IMR-90 (cell line): ENCODE results near the gene APCDD1L. TPM values are rescaled to one million over a fixed set of nuclear protein-coding genes. Genes with fewer than 3 reads are reported as not detected.
A peak's percentile ranks its signal among the peaks of the same experiment; 100 is the strongest.

Source experiments
- ATAC-seq: fragments of 200-7000 bp; cut with Tn5 transposase; 2 replicates; pipeline ENCODE4 v1.9.1; 2020; ENCODE audit warnings: low read depth, mild to moderate bottlenecking, moderate library complexity
- BruUV-seq: library from RNA; stranded (reverse); fragments of 400-500 nt; replicated peaks from 2 replicates; lab custom pipeline; 2021; lab: Mats Ljungman, UMichigan
- CTCF ChIA-PET: fragments of 300-600 bp; formaldehyde crosslinking; extraction: SDS; loops from one replicate; lab custom pipeline; 2021; ENCODE audit warnings: antibody characterized with exemption; lab: Yijun Ruan, JAX
- POLR2A ChIA-PET: fragments of 300-600 bp; sonication (Branson Sonifier 250); formaldehyde crosslinking; loops from one replicate; lab custom pipeline; 2022; ENCODE audit warnings: antibody characterized with exemption; ENCODE audit not compliant: unreplicated experiment; lab: Charles Lee
- DNase-seq: peaks from one replicate; pipeline ENCODE4 v3.0.0; 2013
- H2AFZ ChIP-seq: replicated peaks from 2 replicates; pipeline ENCODE3; 2013; ENCODE audit warnings: low read length, mild to moderate bottlenecking; ENCODE audit not compliant: poor library complexity
- H2AK5ac ChIP-seq: 2 replicates; pipeline ENCODE4 v1.6.1; 2013; ENCODE audit warnings: low read depth, low read length, inconsistent platforms
- H2AK9ac ChIP-seq: replicated peaks from 2 replicates; pipeline ENCODE3; 2013; ENCODE audit warnings: mild to moderate bottlenecking, low read depth, low read length, moderate library complexity; ENCODE audit not compliant: poor library complexity
- H2BK120ac ChIP-seq: 2 replicates; pipeline ENCODE4 v1.6.1; 2013; ENCODE audit warnings: low read depth, low read length, inconsistent platforms
- H2BK15ac ChIP-seq: 3 replicates; pipeline ENCODE4 v1.6.1; 2013; ENCODE audit warnings: low read depth, low read length, inconsistent platforms
- H2BK20ac ChIP-seq: 2 replicates; pipeline ENCODE4 v1.6.1; 2013; ENCODE audit warnings: low read depth, mild to moderate bottlenecking, inconsistent platforms, low read length, moderate library complexity
- H2BK5ac ChIP-seq: 2 replicates; pipeline ENCODE4 v1.6.1; 2013; ENCODE audit warnings: mild to moderate bottlenecking, low read depth, low read length, inconsistent platforms; ENCODE audit not compliant: poor library complexity, severe bottlenecking
- H3K14ac ChIP-seq: replicated peaks from 2 replicates; pipeline ENCODE4 v1.6.1; 2013; ENCODE audit warnings: low read depth, low read length, inconsistent platforms
- H3K18ac ChIP-seq: 2 replicates; pipeline ENCODE4 v1.6.1; 2013; ENCODE audit warnings: low read depth, low read length, control low read depth
- H3K23ac ChIP-seq: 2 replicates; pipeline ENCODE4 v1.6.1; 2013; ENCODE audit warnings: low read depth, low read length, inconsistent platforms
- H3K27ac ChIP-seq: 2 replicates; pipeline ENCODE4 v1.5.1; 2013; ENCODE audit warnings: mild to moderate bottlenecking, control low read depth, low read length; ENCODE audit not compliant: insufficient read depth
- H3K27me3 ChIP-seq: 2 replicates; pipeline ENCODE4 v1.6.1; 2013; ENCODE audit warnings: low read length; ENCODE audit not compliant: control insufficient read depth, insufficient read depth
- H3K36me3 ChIP-seq: 2 replicates; pipeline ENCODE4 v1.6.1; 2013; ENCODE audit warnings: low read length, mixed read lengths; ENCODE audit not compliant: control insufficient read depth, insufficient read depth
- H3K4ac ChIP-seq: 2 replicates; pipeline ENCODE4 v1.6.1; 2013; ENCODE audit warnings: low read depth, low read length, inconsistent platforms
- H3K4me1 ChIP-seq: 2 replicates; pipeline ENCODE4 v1.6.1; 2013; ENCODE audit warnings: low read length, mixed read lengths; ENCODE audit not compliant: control insufficient read depth, insufficient read depth
- H3K4me2 ChIP-seq: 2 replicates; pipeline ENCODE4 v1.6.1; 2013; ENCODE audit warnings: low read depth, mild to moderate bottlenecking, control low read depth, low read length, moderate library complexity
- H3K4me3 ChIP-seq: 2 replicates; pipeline ENCODE4 v1.5.1; 2013; ENCODE audit warnings: low read depth, mild to moderate bottlenecking, control low read depth, low read length, moderate library complexity; ENCODE audit not compliant: insufficient read depth
- H3K56ac ChIP-seq: 2 replicates; pipeline ENCODE4 v1.6.1; 2013; ENCODE audit warnings: low read length, inconsistent platforms; ENCODE audit not compliant: insufficient read depth; ENCODE audit errors: extremely low read depth
- H3K79me1 ChIP-seq, 2 experiments: 2 replicates each; pipeline ENCODE4 v1.6.1; 2013; ENCODE audit warnings: low read length in 2 of 2, inconsistent platforms in 1 of 2, low read depth in 1 of 2
- H3K9ac ChIP-seq: 2 replicates; pipeline ENCODE4 v1.6.1; 2013; ENCODE audit warnings: low read depth, low read length, control low read depth
- H3K9me1 ChIP-seq: 2 replicates; pipeline ENCODE4 v1.6.1; 2013; ENCODE audit warnings: low read length, inconsistent platforms; ENCODE audit not compliant: insufficient read depth
- H3K9me3 ChIP-seq: 2 replicates; pipeline ENCODE4 v1.6.1; 2013; ENCODE audit warnings: low read length; ENCODE audit not compliant: control insufficient read depth, insufficient read depth
- H4K20me1 ChIP-seq: 2 replicates; pipeline ENCODE4 v1.6.1; 2013; ENCODE audit warnings: low read length, inconsistent platforms; ENCODE audit not compliant: insufficient read depth
- H4K5ac ChIP-seq: 2 replicates; pipeline ENCODE4 v1.6.1; 2013; ENCODE audit warnings: mild to moderate bottlenecking, low read depth, low read length, control low read depth
- H4K8ac ChIP-seq, 2 experiments: 2 replicates each; pipeline ENCODE4 v1.6.1; 2013; ENCODE audit warnings: low read depth in 2 of 2, low read length in 2 of 2, control low read depth in 1 of 2, inconsistent platforms in 1 of 2
- H4K91ac ChIP-seq: 2 replicates; pipeline ENCODE4 v1.6.1; 2013; ENCODE audit warnings: low read depth, low read length, inconsistent platforms; ENCODE audit not compliant: insufficient read depth
- BHLHE40 ChIP-seq: fragments of 150-350 bp; IDR thresholded peaks from 2 replicates; pipeline ENCODE4 v1.6.1; 2016; ENCODE audit warnings: mild to moderate bottlenecking, low read depth, low read length
- CHD1 ChIP-seq: IDR thresholded peaks from 2 replicates; pipeline ENCODE4 v1.6.1; 2012; ENCODE audit warnings: low read depth, low read length, improper control_type of control experiment
- CTCF ChIP-seq: conservative IDR thresholded peaks from 2 replicates; pipeline ENCODE4 v1.5.1; 2012; ENCODE audit warnings: mild to moderate bottlenecking, low read depth, low read length, improper control_type of control experiment
- ELK1 ChIP-seq: fragments of 150-350 bp; IDR thresholded peaks from 2 replicates; pipeline ENCODE4 v1.6.1; 2016; ENCODE audit warnings: low read depth, mild to moderate bottlenecking, low read length, moderate library complexity, borderline replicate concordance
- FOS ChIP-seq: fragments of 150-350 bp; IDR thresholded peaks from 2 replicates; pipeline ENCODE4 v1.6.1; 2016; ENCODE audit warnings: low read depth, low read length
- MAZ ChIP-seq: IDR thresholded peaks from 2 replicates; pipeline ENCODE4 v1.6.1; 2012; ENCODE audit warnings: low read depth, mild to moderate bottlenecking, low read length, improper control_type of control experiment, moderate library complexity, borderline replicate concordance
- MXI1 ChIP-seq: IDR thresholded peaks from 2 replicates; pipeline ENCODE4 v1.6.1; 2012; ENCODE audit warnings: low read depth, mild to moderate bottlenecking, low read length, moderate library complexity, borderline replicate concordance
- NFE2L2 ChIP-seq: fragments of 150-350 bp; IDR thresholded peaks from 2 replicates; pipeline ENCODE4 v1.6.1; 2016; ENCODE audit warnings: low read depth, mild to moderate bottlenecking, low read length
- POLR2A ChIP-seq: IDR thresholded peaks from 2 replicates; pipeline ENCODE4 v1.6.1; 2012; ENCODE audit warnings: mild to moderate bottlenecking, low read depth, low read length
- RCOR1 ChIP-seq: IDR thresholded peaks from 2 replicates; pipeline ENCODE4 v1.6.1; 2012; ENCODE audit warnings: mild to moderate bottlenecking, low read length, improper control_type of control experiment; ENCODE audit not compliant: insufficient replicate concordance
- USF2 ChIP-seq: fragments of 150-350 bp; IDR thresholded peaks from 2 replicates; pipeline ENCODE4 v1.6.1; 2017; ENCODE audit warnings: mild to moderate bottlenecking, antibody characterized with exemption, low read length, low read depth
- WGBS, 2 experiments: methylation state at CpG; one replicate each; pipeline versions ENCODE4 v1.1.5 to v1.1.7; 2013; ENCODE audit warnings: missing lambda C conversion rate in 2 of 2; ENCODE audit not compliant: insufficient read length in 1 of 2; ENCODE audit errors: extremely low coverage in 2 of 2; 5-methylcytosine and 5-hydroxymethylcytosine counted together
- dilution Hi-C: fragments of 300-500 bp; cut with HindIII; formaldehyde crosslinking; loops from one replicate; pipeline ENCODE4 v1.14.3; 2018; ENCODE audit warnings: low sequenced_read_pairs; ENCODE audit not compliant: unreplicated experiment
- in situ Hi-C: fragments of 300-500 bp; cut with MboI; formaldehyde crosslinking; loops from 3 replicates; pipeline ENCODE4 v1.14.3; 2019; ENCODE audit warnings: low sequenced_read_pairs, inconsistent platforms, mixed read lengths
- intact Hi-C: fragments of 100-400 bp; cut with micrococcal nuclease; formaldehyde crosslinking; loops from 2 replicates; pipeline ENCODE4 v1.10.0; 2022
- polyA plus RNA-seq, 3 experiments: library from polyadenylated mRNA; depleted of rRNA; stranded (reverse); fragments of >200 nt; gene quantifications; 2 replicates each; pipeline ENCODE4 v1.2.3, GENCODE V29; 2012; ENCODE audit warnings: low replicate concordance in 1 of 3
- total RNA-seq: library from RNA; depleted of rRNA; stranded (reverse); fragments of >200 nt; gene quantifications from 2 replicates; pipeline ENCODE4 v1.2.3, GENCODE V29; 2012

The APCDD1L gene
- total and polyA plus RNA-seq, 2 of the 4 experiments (the other 2 are of a cell fraction) = 2.5 to 18.3 TPM

GRCh38 chr20:58543274-58543673 is 28.1 kb upstream of the APCDD1L start:
- BruUV-seq = no TSS peak
- POLR2A ChIA-PET = no interaction called here
- H2AFZ ChIP-seq = no peak overlapping the region

More at GRCh38 chr20:58543274-58543673, 28.1 kb upstream of the APCDD1L start:
- Histone ChIP-seq H2BK15ac (no peak overlapping the region), H3K4ac (no peak overlapping the region; the same call in 1 of the 2 replicates), H4K8ac (no peak overlapping the region), H4K20me1 (no peaks in the 10 kb centered on the region), H3K9me1 (peaks cover 3% of the 10 kb centered on the region; the same call in 1 of the 2 replicates), H3K9ac (no peak overlapping the region), H3K23ac (no peak overlapping the region), H4K91ac (peak overlapping the region; percentile 80; the same call in 1 of the 2 replicates), H3K9me3 (peaks cover under 1% of the 10 kb centered on the region), H3K18ac (no peak overlapping the region), H2BK20ac (no peak overlapping the region), H2BK120ac (no peak overlapping the region), H3K14ac (no peak overlapping the region), H2BK5ac (no peak overlapping the region), H3K36me3 (no peaks in the 10 kb centered on the region), H2AK9ac (no peak overlapping the region), H3K4me1 (peaks cover 18% of the 10 kb centered on the region), H2AK5ac (no peak overlapping the region), H3K4me3 (no peak overlapping the region), H3K79me1 (peaks cover 0 to 3% of the 10 kb centered on the region in 2 experiments; a peak in 2 of 4 replicates), H3K27me3 (no peaks in the 10 kb centered on the region), H3K27ac (no peak overlapping the region), H3K4me2 (no peak overlapping the region), H4K5ac (no peak overlapping the region), H3K56ac (no peak overlapping the region)
- TF ChIP-seq MAZ = no peak
- TF ChIP-seq USF2 = no peak
- no peak for TF ChIP-seq NFE2L2
- no peak for TF ChIP-seq CHD1
- no peak for TF ChIP-seq CTCF
- TF ChIP-seq ELK1 = no peak
- TF ChIP-seq MXI1 = no peak
- no peak for TF ChIP-seq BHLHE40
- TF ChIP-seq POLR2A = no peak
- no peak for TF ChIP-seq RCOR1
- no peak for TF ChIP-seq FOS
- DNase-seq (no peak), ATAC-seq (no peak)
- 100% methylated on average over 1 of the region's 6 CpGs; no CpG with 5 or more reads in 1 of the 2 experiments for WGBS, 2 experiments
- intact Hi-C loops = no loop called here
- CTCF ChIA-PET = no interaction called here
- in situ Hi-C loops = no loop called here
- dilution Hi-C loops = no loop called here
